ENCODE results near the gene TNPO3.

Gene TNPO3

DNA sequence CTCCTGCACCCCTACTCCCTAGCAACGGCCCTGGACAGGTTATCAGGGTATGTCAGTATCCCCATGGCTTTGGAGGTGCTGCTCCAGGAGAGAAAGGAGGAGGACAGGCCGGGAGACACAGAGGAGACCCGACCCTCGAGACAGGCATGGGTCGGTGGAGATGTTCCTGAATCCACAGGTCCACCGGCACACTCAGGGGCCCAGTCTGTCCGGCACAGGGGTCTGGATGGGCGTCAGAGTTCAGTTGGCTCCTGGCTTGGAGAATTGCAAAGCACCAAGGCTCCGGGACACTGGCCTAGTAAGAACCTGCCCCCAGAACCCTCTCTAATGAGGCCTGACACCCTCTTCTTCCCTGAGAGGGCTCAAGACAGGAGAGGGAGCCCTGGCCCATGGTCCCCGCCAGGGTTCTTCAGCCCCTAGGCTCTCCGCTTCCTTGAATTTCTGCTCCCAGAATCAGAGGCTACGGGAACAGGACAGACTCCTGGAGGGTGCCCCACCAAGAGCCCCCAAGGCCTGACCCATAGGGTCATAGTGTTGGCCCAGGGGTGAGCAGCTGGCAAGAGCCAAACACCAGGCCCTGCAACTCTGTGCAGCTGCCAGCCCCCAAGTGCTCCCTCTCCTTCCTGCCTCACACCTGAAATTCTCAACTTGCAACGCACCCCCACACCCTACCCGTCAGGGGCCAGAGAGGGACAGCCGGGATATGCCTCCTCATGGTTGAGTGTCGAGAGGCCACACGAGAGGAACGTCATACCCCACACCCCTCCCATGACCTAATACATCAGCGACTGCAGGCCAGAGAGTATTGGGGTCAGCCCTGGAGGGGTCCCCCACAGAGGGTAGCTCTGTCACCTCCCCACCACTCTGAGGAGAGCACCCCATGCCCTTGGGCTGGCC is 122.7 kb downstream of the TNPO3 start:
- in situ Hi-C loops (cut with MboI; ENCODE audit: low pct_unique_long_range_greater_than_20kb, low sequenced_read_pairs): no loop called here

DNA sequence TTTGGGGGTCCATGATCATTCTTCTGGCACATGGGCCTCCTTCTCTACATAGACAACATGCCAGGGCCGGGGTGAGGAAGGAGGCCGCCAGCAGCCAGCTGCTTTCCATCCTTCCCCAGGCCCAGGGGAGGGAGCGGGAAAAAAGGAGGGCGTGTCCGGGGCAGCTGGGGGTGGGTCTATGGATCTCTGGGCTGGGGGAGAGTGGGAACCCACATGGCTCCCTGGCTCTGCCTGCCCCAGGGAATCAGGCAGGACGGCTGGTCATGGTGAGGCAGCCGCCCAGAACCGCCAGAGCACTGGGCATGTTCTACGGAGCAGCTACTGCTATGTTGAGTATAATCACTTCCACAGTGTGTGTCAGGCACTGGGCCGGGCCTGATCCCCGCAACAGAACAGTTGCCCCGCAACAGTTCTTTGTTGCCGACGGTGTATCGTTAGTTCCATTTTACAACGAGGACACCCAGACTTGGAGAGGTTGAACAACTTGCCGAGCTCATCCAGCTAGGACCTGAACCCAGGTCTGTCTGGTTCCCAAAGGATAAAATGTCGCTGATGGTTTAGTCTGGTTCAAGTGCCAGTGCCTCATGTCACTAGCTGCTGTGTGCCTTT is 123.6 kb downstream of the TNPO3 start:
- no peak for DNase-seq
- in situ Hi-C loops (cut with MboI; ENCODE audit: low pct_unique_long_range_greater_than_20kb, low sequenced_read_pairs): no loop called here

More for the DNA sequence above, 122.7 kb downstream of the TNPO3 start:
- no peak for DNase-seq

DNA sequence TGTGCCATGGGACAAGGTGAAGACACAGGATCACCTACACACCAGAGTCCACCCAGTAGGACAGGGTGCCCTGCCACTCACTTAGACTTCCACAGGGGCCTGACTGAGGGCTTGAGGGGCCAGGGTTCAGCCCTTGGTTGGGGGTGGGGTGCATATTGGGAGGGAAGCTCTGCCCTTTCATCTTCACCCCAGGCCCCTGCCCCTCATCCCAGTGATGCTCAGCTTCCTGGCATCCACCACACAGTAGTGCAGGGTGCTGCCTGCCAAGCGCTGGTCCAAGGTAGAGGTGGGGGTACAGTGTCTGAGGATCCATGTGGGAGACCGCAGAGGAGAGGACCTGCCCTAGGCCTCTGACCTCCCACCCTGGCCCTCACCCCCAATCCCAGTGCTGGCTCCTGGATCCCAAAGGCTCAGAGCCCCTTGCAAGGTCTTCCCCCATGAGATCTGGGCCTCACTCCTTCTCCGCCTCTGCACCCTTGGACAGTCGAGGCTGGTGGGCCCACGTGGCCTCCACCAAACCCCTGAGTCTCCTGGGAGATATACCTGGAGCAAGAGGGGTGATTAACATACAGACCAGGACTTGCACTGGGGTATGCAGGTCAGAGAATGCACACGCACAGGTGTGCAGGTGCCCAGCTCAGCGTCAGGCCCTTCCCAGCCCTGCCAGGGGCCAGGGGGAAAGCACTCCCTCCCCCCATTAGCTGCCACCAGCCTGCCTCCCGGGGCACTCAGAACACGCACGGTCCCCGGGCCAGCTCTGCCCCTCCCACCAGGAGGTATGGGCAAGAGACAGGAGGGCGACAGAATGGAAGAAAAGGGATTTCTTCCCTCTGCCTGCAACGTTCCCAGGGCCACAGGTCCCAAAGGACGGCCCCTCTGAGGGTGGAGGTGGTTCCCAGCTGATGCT is 125.8 kb downstream of the TNPO3 start:
- in situ Hi-C loops (cut with MboI; ENCODE audit: low pct_unique_long_range_greater_than_20kb, low sequenced_read_pairs): no loop called here
- no peak for DNase-seq

DNA sequence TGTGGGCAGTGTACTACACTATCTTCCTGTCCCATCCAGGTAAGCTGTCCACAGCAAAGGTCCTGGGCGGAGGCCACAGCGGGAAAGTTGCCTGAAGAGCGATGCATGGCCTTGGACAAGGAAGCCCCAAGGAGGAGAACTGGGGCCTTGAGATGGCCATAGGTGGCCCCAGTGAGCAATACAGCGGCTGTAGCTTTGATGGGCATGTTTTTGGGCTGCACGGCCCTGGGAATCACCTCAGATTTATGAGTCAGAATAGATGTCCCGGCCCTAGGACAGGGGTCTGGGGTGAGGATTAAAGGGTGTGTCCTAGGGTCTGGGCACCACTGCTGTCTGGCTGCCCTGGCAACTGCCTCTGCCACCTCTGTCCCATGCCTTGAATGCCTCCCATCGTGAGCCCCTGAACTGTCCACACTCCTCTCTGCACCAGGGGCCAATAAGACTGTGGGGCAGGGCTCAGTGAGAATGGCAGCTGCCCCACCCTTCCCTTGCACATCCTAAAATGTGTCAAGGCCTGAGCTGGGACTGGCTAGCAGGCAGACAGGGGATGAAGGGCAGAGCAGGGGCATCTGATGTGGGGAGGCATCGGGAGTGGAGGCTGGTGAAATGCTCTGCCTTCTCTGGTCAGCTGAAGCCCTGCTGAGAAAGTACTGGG is 126.6 kb downstream of the TNPO3 start:
- in situ Hi-C loops (cut with MboI; ENCODE audit: low pct_unique_long_range_greater_than_20kb, low sequenced_read_pairs): no loop called here
- no peak for DNase-seq

DNA sequence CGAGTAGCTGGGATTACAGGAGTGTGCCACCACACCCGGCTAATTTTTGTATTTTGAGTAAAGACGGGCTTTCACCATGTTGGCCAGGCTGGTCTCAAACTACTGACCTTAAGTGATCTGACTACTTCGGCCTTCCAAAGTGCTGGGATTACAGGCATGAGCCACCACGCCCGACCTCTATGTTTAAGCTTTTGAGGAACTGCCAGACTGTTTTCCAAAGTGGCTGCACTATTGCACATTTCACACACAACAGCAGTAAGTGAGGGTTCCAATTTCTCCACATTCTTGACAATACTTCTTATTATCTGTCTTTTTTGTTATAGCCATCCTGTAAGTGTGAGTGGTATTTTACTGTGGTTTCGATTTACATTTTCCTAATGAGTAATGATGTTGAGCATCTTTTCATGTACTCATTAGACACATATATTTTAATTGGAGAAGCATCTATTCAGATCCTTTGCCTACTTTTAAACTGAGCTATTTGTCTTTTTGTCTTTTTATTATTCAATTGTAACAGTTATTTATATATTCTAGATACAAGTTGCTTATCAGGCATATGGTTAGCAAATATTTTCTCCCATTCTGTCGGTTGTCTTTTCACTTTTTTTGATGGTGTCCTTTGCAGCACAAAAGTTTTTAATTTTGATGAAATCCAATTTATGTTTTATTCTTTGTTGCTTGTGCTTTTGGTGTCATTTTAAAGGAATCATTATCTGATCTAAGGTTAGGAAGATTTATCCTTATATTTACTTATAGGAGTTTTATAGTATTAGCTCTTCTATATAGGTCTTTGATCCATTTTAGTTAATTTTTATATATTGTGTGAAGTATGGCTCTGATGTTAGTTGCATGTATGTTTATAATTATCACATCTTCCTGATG is 130.0 kb downstream of the TNPO3 start:
- DNase-seq: no peak
- in situ Hi-C loops (cut with MboI; ENCODE audit: low pct_unique_long_range_greater_than_20kb, low sequenced_read_pairs): no loop called here

DNA sequence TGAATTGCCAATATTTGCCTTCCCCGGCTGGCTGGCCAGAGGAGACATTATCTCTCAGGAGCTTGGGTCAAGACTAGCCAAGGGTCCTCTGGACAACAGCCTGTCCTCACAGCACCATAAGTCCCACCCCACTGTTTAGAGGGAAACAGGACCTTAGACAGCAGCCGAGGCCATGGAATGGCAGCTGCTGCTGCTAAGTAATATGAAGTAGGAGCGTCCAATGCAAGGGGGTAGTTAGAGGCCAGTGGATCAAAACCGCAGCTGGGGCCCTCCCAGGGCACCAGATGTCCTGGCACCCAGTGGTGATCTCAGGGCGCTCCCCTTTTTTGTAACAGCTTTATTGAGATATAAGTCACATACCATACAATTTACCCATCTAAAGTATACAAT is 131.5 kb downstream of the TNPO3 start:
- DNase-seq: no peak
- in situ Hi-C loops (cut with MboI; ENCODE audit: low pct_unique_long_range_greater_than_20kb, low sequenced_read_pairs): no loop called here

DNA sequence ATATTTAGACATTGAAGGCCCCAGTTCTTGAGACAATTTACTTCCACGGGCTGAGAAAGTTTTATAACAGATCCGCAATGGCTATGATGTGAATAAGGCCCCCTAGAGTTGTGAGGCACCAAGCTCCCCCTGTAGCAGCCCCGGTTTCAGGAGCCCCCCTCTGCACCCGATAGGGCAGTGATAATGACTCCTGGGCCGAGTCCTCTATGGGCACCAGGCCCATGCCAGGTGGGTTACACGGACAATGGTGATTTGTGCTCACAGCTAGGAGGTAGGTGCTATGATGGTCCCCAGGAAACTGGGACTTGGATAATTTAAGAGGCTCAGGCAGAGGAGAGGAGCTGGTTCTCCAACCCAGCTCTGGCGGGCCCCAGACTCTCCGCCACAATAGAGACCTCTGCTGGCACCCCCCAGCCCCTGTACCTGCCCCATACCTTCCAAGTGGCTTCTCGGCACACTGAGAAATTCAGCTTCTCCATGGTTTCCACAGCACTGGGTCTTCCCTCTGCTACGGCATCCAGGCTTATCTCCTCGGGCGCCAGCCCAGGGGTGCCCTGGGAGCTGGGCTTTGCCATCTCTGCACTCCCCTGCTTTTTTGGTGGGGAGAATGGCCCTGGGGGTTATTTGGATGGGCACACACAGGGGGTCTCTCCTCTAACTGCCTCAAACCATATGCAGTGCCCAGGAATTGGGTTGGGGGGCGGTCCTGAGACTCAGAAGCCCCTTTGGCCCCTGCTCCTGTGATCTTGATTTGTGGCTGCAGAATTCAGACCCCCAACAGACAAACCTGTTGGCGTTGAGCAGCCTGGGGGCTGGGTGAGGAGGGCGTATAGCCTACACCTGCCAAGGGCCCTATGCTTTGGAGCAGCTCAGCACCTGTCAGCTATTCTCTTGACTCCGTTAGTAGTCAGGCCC is 132.2 kb downstream of the TNPO3 start:
- in situ Hi-C loops (cut with MboI; ENCODE audit: low pct_unique_long_range_greater_than_20kb, low sequenced_read_pairs): no loop called here
- DNase-seq: no peak

DNA sequence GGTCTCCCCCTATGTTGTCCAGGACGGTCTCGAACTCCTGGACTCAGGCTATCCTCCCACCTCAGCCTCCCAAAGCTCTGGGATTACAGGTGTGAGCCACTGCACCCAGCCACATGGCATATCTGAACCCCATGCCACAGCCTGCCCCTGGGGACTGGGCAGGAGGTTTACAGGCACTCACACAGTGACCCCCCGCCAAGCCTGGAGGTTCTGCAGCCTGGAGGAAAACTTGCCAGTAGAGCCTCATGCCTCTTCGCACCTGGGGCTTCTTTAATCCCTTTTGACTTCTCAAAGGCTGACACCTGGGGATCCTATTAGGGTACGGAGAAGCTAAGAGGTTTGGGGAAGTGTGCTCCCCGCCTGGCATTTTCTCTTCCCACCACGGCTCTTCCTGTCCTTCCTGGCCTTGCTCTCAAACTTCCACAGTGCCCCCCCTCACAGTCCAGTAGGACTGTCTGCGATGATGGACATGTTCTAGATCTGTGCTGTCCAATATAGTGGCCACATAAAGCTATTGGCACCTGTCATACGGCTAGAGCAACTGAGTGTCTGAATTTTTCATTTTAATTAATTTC is 133.0 kb downstream of the TNPO3 start:
- no peak for DNase-seq
- in situ Hi-C loops (cut with MboI; ENCODE audit: low pct_unique_long_range_greater_than_20kb, low sequenced_read_pairs): no loop called here

DNA sequence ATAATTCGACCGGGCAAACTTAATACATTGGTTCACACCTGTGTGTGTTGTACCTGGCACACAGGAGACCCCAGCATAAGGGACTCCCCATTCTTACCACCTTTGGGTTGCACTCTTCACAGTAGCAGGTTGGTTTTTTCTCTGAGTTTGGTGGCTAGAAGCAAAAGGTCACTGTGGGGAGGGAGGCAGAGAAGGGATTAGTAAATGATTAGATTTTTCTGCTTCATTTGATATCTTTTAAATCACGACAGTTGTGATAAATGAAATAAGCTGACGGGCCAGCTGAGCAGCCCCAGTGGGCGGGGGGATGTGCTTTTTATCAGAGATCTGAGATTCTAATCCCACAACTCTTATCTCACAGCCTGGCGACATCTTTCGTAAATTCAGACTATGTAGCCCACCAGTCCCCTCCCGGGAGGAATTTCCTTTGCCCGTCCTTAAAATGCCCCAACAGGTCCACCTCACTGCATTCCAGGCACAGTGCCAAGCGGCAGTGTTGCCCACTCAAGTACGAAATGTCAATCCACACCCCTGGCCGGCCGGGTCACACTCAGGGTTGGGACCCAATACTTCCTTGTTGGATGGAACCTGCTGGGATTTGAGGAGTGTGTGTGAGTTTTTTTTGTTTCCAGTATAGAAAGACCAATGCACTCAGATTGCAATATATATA is 133.9 kb downstream of the TNPO3 start:
- in situ Hi-C loops (cut with MboI; ENCODE audit: low pct_unique_long_range_greater_than_20kb, low sequenced_read_pairs): no loop called here
- no peak for DNase-seq

DNA sequence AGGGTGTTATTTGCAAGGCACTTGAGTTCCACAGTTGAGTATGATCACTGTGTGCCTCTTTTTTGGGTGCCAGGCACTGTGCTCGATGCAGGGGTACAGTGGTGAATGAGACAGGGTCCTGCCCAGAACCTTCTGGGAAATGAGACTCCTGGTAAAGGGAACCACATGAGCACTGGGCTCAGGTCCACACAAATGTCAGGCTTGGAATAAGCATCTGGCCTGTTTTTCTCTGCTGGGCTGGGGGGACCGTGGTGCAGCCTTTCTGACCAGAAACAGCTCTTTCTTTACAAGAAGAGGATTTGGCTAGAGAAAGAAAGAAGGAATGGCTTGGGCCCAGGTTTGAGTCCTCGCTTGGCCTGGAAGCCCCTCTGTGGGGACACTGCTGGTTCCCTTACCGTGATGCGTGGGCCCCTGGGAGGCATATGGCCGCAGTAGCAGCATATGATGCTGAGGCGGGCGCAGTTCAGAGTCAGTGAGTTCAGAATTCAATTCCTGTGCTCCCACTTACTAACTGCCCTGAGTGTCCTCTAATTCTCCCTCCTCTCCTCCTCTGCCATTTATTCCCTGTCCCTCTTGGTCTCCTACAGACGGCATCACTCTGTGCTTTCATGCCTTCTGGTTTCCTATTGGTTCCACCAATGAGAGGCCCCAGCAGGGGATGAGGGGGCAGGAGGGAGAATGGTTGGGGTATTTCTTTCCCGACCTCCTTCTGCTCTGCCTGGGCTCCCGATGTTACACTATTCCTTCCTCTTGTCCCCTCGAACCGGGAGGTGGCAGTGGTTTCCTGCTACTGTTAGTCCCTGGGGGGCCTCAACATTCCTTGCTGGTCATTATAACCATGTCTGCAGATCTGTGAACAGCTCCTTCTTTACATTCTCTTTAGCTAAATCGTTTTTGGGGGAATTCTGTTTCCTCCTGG is 134.8 kb downstream of the TNPO3 start:
- DNase-seq: peak; percentile 23
- in situ Hi-C loops (cut with MboI; ENCODE audit: low pct_unique_long_range_greater_than_20kb, low sequenced_read_pairs): no loop called here

DNA sequence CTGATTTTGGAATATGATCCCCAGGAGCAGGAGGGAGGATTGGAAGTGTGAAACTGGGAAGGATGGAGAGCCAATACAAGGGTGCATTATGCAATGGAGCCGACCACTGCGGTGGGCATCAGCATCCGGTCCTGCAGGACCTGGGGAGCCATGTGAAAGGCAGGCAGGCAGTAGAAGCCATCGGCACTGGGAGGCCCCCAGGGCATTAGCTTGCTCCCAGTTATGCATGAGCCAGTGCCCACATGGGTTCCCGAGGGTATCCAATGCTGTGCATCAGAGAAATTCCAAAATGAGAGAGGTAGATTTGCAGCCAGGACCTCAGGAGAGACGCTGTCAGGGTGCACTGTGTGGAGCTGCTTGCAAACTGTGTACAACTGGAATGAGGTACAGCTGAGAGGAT is 135.7 kb downstream of the TNPO3 start:
- in situ Hi-C loops (cut with MboI; ENCODE audit: low pct_unique_long_range_greater_than_20kb, low sequenced_read_pairs): no loop called here
- no peak for DNase-seq

DNA sequence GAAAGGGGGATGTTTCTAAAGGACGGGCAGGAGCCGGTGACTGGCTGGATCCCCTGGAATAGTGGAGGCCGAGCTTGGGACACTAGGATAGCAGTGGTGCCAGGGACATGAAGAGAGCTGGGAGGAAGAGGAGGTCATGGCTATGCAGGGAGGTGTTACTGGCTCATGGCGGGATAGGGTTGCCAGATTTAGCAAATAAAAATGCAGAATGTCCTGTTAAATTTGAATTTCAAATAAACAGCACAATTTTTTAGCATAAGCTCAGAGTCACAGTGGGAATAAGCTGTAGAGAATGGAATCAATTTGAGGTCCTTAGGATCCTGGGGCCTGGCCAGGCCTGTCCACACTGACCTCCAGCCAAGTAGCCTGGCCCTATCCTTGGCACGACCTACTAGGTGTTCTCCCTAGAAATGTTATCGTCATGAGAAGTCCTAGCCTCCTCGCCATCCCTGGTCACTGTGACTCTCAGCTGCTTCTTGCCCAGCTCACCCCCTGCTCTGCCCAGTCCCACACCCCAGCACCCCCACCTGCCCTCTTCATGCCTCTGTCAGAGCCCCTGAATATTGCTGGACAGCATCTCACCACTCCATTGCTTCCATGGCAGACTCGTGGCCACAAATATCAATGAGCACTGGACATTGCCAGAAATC is 136.8 kb downstream of the TNPO3 start:
- in situ Hi-C loops (cut with MboI; ENCODE audit: low pct_unique_long_range_greater_than_20kb, low sequenced_read_pairs): no loop called here
- no peak for DNase-seq

DNA sequence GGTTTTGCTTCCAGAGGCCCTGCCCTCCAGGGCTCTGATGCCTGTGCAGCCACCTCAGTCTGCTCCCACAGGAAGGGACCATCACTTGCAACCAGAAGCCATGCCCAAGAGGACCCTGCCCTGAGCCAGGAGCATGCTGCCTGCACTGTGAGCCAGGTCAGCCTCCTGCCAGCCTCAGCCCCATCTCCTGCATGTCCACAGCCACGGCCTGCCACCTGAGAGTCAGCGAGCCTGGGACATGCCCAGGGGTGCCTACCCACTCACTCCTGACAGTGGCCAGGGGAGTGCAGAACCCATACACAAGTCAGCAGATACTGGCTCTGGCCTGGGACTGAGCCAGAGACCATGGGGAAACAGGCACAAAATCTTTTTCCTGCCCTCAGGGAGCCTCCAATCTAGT is 137.8 kb downstream of the TNPO3 start:
- no peak for DNase-seq
- in situ Hi-C loops (cut with MboI; ENCODE audit: low pct_unique_long_range_greater_than_20kb, low sequenced_read_pairs): no loop called here

DNA sequence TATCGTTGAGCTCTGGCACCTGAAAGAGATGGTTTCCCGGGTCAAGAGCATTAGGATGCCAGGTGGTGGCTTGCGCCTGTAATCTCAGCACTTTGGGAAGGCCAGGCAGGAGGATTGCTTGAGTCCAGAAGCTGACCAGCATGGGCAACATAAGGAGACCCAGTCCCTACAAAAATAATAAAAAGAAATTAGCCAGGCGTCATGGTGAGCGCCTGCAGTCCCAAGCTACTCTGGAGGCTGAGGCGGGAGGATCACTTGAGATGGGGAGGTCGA is 138.3 kb downstream of the TNPO3 start:
- in situ Hi-C loops (cut with MboI; ENCODE audit: low pct_unique_long_range_greater_than_20kb, low sequenced_read_pairs): no loop called here
- DNase-seq: no peak

DNA sequence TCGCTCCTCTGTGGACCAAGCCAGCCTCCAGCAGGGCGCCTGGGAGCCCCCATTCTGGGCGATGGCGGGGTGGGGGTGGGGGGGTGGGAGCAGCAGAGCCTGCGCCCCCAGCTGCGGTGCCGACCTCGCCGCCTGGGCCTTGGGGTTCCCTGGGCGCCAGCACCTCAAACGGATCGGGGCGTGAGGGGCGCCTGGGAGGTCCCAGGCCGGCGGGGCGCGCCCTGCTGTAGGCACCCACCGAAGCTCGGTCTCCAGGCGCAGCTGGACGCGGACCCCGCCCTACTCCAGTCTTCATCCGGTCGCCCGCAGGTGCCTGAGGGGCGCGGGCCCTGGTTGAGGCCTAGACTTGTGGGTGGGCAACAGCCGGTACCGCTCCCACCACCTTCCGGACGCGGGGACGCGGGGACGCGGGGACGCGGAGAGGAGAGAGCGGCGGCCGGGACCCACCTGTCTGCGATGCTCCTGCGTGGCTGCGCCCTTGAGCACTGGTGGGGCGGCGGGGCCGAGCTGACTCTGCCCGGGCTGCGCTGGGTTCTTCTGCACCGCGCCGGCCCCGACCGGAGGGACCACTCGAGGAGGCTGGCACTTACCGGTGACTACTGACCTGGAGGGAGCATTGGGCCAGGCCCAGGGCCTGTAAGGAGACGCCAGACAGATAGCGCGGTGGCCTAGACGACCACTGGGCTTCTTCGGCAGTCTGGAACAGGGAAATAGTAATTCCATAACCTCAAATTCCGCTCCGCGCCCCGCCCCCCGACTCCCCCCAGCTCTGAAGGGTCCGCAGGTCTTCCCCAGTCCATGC is 138.9 kb downstream of the TNPO3 start:
- DNase-seq: no peak
- in situ Hi-C loops (cut with MboI; ENCODE audit: low pct_unique_long_range_greater_than_20kb, low sequenced_read_pairs): no loop called here
